ENCODE data around the gene STK25.

DNA sequence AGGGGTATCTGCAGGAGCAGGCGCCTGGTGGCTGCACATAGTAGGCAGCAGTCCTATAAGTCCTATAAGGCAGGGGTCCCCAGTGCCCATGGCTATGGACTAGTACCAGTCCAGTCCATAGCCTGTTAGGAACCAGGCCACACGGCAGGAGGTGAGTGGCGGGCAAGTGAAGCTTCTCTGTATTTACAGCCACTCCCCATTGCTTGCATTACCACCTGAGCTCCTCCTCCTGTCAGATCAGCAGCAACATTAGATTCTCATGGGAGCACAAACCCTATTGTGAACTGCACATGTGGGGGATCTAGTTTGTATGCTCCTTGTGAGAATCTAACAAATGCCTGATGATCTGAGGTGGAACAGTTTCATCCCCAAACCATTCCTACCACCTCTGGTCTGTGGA lies 33.1 kb downstream of the STK25 start:
- TF ChIP-seq, protein P1, sequence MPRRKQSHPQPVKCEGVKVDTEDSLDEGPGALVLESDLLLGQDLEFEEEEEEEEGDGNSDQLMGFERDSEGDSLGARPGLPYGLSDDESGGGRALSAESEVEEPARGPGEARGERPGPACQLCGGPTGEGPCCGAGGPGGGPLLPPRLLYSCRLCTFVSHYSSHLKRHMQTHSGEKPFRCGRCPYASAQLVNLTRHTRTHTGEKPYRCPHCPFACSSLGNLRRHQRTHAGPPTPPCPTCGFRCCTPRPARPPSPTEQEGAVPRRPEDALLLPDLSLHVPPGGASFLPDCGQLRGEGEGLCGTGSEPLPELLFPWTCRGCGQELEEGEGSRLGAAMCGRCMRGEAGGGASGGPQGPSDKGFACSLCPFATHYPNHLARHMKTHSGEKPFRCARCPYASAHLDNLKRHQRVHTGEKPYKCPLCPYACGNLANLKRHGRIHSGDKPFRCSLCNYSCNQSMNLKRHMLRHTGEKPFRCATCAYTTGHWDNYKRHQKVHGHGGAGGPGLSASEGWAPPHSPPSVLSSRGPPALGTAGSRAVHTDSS (tag by site-specific recombination; IDR thresholded peaks at IDR 0.05): no peak
- TF ChIP-seq ZNF302 (tag by site-specific recombination; IDR thresholded peaks at IDR 0.05; ENCODE audit: low read depth): no peak
- TF ChIP-seq, protein P2, sequence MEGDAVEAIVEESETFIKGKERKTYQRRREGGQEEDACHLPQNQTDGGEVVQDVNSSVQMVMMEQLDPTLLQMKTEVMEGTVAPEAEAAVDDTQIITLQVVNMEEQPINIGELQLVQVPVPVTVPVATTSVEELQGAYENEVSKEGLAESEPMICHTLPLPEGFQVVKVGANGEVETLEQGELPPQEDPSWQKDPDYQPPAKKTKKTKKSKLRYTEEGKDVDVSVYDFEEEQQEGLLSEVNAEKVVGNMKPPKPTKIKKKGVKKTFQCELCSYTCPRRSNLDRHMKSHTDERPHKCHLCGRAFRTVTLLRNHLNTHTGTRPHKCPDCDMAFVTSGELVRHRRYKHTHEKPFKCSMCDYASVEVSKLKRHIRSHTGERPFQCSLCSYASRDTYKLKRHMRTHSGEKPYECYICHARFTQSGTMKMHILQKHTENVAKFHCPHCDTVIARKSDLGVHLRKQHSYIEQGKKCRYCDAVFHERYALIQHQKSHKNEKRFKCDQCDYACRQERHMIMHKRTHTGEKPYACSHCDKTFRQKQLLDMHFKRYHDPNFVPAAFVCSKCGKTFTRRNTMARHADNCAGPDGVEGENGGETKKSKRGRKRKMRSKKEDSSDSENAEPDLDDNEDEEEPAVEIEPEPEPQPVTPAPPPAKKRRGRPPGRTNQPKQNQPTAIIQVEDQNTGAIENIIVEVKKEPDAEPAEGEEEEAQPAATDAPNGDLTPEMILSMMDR (tag by site-specific recombination; IDR thresholded peaks at IDR 0.05): no peak
- TF ChIP-seq, protein P3, sequence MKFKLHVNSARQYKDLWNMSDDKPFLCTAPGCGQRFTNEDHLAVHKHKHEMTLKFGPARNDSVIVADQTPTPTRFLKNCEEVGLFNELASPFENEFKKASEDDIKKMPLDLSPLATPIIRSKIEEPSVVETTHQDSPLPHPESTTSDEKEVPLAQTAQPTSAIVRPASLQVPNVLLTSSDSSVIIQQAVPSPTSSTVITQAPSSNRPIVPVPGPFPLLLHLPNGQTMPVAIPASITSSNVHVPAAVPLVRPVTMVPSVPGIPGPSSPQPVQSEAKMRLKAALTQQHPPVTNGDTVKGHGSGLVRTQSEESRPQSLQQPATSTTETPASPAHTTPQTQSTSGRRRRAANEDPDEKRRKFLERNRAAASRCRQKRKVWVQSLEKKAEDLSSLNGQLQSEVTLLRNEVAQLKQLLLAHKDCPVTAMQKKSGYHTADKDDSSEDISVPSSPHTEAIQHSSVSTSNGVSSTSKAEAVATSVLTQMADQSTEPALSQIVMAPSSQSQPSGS (tag by site-specific recombination; IDR thresholded peaks at IDR 0.05; ENCODE audit: low read depth): no peak
- TF ChIP-seq SP2 (tag by site-specific recombination; IDR thresholded peaks at IDR 0.05): no peak
- TF ChIP-seq, protein P4, sequence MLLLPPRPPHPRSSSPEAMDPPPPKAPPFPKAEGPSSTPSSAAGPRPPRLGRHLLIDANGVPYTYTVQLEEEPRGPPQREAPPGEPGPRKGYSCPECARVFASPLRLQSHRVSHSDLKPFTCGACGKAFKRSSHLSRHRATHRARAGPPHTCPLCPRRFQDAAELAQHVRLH (tag by site-specific recombination; IDR thresholded peaks at IDR 0.05): no peak
- TF ChIP-seq, protein P5, sequence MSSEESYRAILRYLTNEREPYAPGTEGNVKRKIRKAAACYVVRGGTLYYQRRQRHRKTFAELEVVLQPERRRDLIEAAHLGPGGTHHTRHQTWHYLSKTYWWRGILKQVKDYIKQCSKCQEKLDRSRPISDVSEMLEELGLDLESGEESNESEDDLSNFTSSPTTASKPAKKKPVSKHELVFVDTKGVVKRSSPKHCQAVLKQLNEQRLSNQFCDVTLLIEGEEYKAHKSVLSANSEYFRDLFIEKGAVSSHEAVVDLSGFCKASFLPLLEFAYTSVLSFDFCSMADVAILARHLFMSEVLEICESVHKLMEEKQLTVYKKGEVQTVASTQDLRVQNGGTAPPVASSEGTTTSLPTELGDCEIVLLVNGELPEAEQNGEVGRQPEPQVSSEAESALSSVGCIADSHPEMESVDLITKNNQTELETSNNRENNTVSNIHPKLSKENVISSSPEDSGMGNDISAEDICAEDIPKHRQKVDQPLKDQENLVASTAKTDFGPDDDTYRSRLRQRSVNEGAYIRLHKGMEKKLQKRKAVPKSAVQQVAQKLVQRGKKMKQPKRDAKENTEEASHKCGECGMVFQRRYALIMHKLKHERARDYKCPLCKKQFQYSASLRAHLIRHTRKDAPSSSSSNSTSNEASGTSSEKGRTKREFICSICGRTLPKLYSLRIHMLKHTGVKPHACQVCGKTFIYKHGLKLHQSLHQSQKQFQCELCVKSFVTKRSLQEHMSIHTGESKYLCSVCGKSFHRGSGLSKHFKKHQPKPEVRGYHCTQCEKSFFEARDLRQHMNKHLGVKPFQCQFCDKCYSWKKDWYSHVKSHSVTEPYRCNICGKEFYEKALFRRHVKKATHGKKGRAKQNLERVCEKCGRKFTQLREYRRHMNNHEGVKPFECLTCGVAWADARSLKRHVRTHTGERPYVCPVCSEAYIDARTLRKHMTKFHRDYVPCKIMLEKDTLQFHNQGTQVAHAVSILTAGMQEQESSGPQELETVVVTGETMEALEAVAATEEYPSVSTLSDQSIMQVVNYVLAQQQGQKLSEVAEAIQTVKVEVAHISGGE (tag by site-specific recombination; conservative IDR thresholded peaks at IDR 0.05; ENCODE audit: low read depth): no peak
- TF ChIP-seq, protein P6, sequence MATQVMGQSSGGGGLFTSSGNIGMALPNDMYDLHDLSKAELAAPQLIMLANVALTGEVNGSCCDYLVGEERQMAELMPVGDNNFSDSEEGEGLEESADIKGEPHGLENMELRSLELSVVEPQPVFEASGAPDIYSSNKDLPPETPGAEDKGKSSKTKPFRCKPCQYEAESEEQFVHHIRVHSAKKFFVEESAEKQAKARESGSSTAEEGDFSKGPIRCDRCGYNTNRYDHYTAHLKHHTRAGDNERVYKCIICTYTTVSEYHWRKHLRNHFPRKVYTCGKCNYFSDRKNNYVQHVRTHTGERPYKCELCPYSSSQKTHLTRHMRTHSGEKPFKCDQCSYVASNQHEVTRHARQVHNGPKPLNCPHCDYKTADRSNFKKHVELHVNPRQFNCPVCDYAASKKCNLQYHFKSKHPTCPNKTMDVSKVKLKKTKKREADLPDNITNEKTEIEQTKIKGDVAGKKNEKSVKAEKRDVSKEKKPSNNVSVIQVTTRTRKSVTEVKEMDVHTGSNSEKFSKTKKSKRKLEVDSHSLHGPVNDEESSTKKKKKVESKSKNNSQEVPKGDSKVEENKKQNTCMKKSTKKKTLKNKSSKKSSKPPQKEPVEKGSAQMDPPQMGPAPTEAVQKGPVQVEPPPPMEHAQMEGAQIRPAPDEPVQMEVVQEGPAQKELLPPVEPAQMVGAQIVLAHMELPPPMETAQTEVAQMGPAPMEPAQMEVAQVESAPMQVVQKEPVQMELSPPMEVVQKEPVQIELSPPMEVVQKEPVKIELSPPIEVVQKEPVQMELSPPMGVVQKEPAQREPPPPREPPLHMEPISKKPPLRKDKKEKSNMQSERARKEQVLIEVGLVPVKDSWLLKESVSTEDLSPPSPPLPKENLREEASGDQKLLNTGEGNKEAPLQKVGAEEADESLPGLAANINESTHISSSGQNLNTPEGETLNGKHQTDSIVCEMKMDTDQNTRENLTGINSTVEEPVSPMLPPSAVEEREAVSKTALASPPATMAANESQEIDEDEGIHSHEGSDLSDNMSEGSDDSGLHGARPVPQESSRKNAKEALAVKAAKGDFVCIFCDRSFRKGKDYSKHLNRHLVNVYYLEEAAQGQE (tag by site-specific recombination; IDR thresholded peaks at IDR 0.05): no peak
- TF ChIP-seq, protein P7, sequence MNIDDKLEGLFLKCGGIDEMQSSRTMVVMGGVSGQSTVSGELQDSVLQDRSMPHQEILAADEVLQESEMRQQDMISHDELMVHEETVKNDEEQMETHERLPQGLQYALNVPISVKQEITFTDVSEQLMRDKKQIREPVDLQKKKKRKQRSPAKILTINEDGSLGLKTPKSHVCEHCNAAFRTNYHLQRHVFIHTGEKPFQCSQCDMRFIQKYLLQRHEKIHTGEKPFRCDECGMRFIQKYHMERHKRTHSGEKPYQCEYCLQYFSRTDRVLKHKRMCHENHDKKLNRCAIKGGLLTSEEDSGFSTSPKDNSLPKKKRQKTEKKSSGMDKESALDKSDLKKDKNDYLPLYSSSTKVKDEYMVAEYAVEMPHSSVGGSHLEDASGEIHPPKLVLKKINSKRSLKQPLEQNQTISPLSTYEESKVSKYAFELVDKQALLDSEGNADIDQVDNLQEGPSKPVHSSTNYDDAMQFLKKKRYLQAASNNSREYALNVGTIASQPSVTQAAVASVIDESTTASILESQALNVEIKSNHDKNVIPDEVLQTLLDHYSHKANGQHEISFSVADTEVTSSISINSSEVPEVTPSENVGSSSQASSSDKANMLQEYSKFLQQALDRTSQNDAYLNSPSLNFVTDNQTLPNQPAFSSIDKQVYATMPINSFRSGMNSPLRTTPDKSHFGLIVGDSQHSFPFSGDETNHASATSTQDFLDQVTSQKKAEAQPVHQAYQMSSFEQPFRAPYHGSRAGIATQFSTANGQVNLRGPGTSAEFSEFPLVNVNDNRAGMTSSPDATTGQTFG (tag by site-specific recombination; IDR thresholded peaks at IDR 0.05; ENCODE audit: borderline replicate concordance): no peak
